Upper lobe of left lung (tissue), 4 donors: ENCODE measurements around the gene INHBE.

Experiments
- POLR2A ChIP-seq, 4 donors: fragments of 450-650 bp; IDR thresholded peaks; one replicate each; pipeline ENCODE4 v1.5.1; 2016 to 2017; ENCODE audit warnings: antibody characterized with exemption in 4 of 4, mild to moderate bottlenecking in 2 of 4
- TF ChIP-seq, protein P1 (sequence below), 6 experiments: fragments of 450-650 bp in 4 of 6; fragments of 200-600 bp in 2 of 6; sonication (generic) in 2 of 6; IDR thresholded peaks; one replicate each; pipeline ENCODE4 v1.5.1; 2016 to 2019; ENCODE audit warnings: antibody characterized with exemption in 6 of 6

DNA sequence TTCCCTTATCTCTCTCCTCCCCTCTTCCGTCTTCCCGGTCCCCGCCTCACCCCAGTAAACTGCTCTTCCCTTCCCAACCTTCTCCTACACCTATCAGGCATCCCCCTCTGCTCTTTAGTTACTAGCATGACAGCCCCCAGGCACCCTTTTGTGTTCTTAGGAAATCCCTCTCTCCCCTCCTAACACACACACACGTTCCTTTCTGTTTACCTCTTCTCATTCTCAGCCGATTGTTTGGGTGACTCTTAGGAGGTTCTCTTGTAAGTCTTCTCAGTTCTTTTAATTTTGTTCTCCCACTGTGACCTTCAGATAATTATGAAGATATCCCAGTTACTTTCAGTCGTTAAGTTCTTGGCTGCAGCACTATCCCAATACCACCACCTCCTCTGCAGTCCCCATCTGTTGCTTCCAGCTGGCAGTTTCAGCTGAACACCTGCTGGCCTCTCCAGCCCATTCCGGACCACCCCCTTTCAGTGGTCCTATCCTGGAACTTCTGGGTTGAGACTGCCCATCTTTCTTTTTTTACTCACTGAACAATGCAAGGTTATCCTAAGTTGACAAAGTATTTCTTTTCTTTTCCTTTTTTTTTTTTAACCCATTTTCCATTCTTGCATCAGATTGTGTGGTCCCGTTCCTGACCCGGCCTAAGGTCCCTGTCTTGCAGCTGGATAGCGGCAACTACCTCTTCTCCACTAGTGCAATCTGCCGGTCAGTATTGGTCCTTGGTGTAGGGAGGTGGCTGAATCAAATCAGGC is 33.5 kb downstream of the INHBE start:
- TF ChIP-seq, protein P1, sequence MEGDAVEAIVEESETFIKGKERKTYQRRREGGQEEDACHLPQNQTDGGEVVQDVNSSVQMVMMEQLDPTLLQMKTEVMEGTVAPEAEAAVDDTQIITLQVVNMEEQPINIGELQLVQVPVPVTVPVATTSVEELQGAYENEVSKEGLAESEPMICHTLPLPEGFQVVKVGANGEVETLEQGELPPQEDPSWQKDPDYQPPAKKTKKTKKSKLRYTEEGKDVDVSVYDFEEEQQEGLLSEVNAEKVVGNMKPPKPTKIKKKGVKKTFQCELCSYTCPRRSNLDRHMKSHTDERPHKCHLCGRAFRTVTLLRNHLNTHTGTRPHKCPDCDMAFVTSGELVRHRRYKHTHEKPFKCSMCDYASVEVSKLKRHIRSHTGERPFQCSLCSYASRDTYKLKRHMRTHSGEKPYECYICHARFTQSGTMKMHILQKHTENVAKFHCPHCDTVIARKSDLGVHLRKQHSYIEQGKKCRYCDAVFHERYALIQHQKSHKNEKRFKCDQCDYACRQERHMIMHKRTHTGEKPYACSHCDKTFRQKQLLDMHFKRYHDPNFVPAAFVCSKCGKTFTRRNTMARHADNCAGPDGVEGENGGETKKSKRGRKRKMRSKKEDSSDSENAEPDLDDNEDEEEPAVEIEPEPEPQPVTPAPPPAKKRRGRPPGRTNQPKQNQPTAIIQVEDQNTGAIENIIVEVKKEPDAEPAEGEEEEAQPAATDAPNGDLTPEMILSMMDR (IDR thresholded peaks at IDR 0.05), result no peak
- no peak for TF ChIP-seq POLR2A (IDR thresholded peaks at IDR 0.05)
